AG08396 (cell line): ENCODE results near the gene ADAMTS15.
A peak's percentile ranks its signal among the peaks of the same experiment; 100 is the strongest.
"Not testable (repeated sequence)": the region's sequence is repeated elsewhere in the genome, so short reads cannot be mapped to it uniquely, and the experiment has no call there.

Source experiments
- DNase-seq: peaks from one replicate; pipeline ENCODE4 v3.0.0; 2012; ENCODE audit warnings: low spot score, mixed read lengths

The ADAMTS15 gene

DNA sequence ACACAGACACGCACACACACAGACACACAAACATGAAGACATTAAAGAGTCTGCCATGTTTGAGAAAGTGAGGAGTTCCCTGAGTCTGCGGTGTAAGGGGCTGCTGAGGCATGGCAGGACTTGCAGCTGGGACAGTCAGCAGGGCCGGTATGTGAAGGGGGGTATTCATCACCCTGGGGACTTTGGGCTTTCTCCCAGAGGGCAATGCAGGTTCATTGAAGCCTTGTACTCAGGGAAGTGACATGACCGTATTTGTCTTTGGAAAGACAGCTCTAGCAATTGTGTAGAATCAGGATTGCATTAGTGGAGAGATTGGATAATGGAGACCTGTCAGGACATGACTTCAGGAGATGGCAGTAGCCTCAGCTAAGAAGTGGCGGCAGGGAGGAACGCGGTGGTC, 10.6 kb upstream of the ADAMTS15 start:
- no peak for DNase-seq

DNA sequence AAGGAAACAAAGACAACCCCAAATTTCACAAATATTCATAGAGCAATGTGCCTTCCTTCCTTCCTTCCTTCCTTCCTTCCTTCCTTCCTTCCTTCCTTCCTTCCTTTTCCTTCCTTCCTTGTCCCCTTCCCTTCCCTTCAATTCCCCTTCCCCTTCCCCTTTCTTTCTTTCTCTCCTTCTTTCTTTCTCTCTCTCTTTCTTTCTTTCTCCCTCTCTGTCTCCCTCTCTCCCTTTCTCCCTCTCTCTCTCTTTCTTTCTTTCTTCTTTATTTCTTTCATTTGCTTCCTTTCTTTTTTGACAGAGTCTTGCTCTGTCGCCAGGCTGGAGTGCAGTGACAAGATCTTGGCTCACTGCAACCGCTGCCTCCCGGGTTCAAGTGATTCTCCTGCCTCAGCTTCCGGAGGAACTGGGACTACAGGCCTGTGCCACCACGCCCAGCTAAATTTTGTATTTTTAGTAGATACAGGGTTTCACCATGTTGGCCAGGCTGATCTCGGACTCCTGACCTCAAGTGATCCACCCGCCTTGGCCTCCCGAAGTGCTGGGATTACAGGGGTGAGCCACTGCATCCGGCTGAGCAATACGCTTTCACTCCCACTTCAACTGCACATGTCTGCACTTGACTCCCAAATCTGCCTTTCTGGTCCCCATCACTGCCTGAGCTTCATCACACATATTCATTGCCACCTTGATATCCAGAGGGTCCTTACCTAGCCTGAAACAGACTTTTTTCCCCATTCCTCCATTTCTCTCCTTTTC, 9.9 kb upstream of the ADAMTS15 start:
- not testable (repeated sequence) for DNase-seq

DNA sequence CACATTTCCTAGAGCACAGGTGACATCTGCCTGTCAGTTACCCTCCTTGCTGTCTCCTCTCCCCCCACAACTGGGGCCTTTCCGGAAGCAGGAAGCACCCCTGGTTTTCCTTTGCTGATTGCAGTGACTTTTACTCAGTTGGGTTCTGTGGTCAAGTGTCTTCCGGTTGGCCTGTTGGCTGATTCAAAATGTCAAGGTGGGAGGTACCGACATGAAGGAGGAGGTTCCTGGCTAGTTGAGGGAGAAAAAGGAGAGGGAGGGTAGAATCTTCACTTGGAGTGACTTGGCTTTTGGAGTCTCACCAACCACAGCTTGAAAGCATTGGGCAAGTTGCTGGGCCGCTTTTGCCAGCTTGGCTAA, 9.3 kb upstream of the ADAMTS15 start:
- DNase-seq = no peak

DNA sequence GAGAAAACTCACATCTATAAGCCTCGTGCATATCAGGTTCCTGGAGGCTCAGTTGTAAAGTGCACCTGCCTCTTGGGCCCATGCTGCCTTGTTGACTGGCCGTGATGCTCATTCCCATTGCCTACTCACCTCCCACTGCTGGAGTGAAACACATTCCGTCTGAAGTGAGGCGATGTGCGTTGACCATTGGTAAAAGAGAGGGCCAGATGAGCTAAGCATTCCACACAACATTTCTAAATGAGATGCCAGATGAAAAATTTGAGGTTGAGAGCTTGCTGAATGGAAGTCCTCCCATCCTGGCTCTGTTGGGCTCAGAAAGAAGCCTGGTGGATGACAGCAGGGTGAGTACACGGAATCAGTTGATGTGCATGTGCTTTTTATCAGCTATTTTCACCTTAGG, 8.6 kb upstream of the ADAMTS15 start:
- no peak for DNase-seq

DNA sequence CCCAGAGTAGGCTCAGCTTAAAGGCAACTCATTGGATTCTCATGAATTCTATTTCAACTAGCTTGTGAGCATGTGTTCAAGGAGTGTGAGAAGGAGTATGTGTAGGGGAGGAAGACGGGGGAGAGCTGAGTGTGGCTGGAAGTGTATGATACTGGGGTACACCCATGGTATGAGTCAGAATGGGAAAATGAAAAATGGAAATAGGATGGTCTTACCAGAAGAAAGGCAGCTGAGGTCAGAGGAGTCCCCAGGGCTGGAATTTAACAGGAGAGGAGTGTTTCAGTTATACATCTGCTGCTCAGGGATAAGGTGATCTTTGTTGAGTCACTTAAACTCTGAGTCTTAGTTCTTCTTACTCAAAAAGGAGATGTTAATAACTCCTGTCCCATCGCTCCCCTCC, 6.7 kb upstream of the ADAMTS15 start:
- no peak for DNase-seq

DNA sequence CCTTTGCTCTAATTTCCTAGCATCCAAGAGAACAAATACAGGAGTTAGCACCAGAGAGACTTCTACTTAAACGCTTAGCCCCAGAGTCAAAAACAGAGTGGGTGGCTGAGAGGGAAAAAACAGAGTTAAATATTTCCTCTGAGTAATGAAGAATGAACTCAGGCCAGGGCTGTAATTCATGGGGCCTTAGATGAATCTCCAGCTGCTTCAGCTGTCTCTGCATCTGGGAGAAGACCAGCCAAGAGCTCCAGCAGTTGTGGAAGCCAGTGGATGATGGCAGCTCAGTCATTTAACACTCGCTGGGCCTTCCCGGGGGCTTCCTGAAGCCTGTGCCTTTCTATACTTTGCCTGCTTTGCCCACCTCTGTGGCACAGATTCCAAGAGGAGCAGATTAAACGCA, 5.7 kb upstream of the ADAMTS15 start:
- DNase-seq = no peak

DNA sequence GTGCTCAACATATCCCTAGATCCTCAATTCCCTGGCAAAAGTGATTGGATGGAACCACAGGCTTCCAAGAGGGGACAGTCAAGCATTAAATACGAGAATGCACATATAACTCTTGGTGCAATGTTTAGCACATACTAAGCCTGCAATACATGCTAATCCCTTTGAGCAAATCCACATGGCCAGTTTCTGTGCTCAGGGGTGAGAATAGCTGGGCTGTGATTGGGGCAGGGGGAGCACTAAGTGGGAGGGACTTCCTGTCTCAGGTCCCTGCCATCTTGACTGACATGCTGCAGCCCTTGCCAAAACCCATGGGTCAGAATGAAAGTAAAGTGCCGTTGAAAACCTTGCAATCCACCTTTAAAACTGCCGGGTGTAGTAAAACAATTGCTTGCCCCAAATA, 2.7 kb upstream of the ADAMTS15 start:
- DNase-seq = no peak

DNA sequence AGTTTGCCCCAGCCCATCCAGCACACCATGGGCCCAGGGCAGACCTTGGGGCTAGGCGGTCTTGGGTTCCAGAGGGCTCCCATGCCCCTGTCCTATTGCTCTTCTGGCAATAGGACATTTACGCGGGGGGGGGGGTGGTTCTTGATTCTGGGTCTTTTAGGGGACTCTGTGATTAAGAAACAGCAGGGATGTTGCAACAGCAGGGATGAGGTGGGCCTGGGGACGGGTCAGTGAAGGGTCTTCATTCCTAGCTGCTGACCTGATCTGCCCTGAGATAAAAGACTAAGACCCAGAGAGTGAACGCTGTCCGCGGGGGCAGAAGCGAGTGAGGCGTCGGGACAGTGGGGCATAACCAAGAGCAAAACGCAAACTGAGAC, 418 bp upstream of the ADAMTS15 start:
- no peak for DNase-seq

DNA sequence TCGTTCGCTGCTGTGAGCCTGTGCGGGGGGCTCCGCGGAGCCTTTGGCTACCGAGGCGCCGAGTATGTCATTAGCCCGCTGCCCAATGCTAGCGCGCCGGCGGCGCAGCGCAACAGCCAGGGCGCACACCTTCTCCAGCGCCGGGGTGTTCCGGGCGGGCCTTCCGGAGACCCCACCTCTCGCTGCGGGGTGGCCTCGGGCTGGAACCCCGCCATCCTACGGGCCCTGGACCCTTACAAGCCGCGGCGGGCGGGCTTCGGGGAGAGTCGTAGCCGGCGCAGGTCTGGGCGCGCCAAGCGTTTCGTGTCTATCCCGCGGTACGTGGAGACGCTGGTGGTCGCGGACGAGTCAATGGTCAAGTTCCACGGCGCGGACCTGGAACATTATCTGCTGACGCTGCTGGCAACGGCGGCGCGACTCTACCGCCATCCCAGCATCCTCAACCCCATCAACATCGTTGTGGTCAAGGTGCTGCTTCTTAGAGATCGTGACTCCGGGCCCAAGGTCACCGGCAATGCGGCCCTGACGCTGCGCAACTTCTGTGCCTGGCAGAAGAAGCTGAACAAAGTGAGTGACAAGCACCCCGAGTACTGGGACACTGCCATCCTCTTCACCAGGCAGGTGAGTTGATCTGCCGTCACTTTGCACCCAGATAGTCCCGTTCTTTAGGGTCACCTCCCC, 1.0 kb downstream of the ADAMTS15 start:
- DNase-seq = peak; percentile 54

DNA sequence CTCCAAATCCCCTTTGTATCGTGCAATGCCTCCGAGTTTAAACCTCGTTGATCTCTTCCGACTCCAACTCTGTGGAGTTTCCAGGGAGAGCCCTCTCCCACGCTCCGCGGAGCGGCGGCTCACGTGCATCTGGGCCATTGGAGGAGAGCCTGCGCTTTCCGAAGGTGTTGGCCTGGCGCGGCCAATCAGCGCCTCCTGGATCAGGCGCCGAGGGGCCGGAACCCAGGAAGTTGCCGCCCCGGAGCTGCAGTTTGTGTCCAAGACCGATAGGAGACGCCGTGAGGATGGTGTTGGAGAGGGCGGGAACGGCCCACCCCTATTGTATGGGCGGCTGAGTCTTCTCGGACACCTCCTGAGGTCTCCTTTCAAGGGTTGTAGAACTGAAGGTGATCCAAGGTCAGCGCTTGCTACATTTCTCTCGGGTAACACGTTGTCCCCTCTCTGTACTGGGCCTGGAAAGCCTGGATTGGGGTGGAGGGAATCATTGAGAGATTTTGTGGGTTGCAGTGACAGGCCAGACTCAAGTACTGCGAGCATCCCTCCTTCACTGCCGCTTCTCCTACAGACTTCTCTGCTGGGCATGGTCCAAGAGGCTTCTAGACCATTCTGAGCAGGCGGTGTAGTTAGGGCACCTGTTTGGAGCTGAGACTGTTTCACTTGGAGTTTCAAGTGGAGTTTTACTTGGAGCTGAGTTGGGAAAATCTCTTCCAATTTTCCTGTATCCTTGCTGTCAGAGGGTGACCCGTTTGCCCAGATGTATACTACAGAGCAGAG, 1.7 kb downstream of the ADAMTS15 start:
- DNase-seq = peak; percentile 86

DNA sequence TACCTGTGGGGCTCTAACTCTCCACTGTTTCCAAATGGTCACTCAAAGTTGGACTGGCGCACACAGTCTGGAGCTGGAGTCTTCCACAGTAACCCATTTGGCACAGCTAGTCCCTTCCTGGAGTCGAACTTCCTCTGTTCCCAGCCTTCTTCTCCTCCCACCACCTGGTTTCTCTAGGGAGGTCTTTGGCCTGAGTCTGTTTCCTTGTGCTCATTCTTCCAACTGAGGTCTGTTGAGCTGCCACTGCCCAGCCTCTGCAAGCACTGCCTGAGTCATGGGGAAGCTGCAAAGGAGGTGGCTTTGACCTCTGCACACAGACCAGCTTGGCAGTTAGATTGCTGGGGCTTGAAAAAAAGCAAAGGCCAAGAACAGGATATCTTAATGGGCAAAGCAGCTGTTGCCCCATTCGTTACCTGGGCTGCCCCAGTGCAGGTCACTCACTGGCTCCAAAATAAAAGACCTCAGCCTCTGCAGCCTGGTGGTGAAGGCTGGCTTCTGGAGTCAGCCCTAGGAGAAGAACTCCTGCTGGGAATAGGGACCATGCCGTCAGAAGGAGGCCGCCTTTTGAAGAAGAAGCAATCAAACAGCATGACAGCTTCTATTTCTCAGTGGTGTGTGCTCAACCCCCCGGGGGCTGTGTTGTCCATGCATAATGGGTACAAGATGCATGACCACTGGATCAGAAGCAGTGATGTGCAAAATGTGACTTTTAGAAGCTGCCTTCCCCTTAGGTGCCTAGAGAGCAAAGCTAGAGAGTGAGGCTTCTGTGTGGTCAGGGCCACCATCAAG, 3.0 kb downstream of the ADAMTS15 start:
- DNase-seq = peak; percentile 51

DNA sequence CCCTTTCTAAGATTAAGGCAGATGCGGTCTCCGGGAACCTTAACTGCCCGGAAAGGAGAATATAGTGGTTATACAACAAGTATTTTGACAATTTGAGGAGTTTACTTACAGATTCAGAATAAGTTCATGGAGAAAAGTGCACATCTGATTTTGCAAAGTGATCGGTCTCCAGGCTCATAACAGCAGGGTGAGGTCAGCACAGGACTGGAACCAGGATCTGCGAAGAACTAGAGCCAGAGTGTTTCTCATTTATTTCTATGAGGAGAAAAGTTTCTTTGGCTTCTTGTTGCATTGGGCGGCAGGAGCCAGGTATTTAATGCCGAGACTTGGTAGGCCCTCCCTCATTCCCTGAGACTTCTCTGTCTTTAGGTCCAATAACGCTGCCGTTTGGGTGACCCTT, 3.7 kb downstream of the ADAMTS15 start:
- no peak for DNase-seq

DNA sequence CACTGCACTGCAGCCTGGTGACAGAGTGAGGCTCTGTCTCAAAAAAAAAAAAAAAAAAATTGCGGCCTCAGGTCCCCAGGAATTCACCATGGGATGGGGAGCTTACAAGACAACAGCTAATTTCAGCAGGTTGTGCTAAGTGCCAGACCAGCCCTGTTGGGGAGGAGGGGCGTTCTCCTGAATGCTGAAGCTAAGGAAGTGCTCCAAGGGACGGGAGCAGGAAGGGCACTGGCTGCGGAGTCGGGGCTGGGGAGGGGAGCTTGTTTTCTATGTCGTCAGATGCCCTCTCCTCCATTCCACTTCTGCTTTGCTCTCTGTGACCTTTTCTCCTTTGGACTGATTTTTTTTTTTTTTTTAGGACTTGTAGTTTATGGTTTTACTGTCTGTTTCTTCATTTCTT, 4.5 kb downstream of the ADAMTS15 start:
- DNase-seq = no peak

DNA sequence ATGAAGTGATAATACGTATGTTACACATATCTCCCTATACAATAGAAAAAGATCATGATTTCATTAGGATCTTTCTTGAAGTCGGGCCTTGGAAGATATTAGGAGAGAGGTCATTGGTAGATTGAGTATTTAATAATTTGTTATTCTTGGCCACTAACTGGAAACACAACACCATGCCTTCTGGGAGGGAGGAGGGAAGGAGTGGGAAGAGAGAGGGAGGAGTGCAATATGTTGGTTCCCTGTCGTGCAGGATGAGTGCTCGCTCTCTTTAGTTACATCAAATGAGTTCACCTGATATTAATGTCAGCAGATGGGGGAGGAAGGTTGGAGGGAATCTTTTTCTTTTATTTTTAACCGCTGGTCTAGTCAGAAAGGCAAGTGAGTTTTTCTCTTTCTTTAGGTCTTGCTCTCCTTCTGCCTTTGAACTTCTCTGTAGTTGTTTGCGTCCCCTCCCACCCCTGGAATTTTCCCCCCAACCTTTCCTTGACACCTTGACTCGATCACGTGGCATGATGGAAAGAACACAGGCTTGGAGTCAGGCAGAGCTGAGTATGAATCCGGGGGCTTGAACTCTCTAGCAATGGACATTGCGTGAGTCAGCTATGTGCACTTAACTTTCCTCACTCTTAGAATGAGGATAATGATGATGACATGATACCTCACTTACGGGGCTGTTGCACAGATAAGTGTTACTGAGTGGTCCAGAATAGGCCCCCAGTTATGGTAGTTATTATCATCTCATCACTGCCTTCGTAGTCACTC, 6.2 kb downstream of the ADAMTS15 start:
- no peak for DNase-seq

DNA sequence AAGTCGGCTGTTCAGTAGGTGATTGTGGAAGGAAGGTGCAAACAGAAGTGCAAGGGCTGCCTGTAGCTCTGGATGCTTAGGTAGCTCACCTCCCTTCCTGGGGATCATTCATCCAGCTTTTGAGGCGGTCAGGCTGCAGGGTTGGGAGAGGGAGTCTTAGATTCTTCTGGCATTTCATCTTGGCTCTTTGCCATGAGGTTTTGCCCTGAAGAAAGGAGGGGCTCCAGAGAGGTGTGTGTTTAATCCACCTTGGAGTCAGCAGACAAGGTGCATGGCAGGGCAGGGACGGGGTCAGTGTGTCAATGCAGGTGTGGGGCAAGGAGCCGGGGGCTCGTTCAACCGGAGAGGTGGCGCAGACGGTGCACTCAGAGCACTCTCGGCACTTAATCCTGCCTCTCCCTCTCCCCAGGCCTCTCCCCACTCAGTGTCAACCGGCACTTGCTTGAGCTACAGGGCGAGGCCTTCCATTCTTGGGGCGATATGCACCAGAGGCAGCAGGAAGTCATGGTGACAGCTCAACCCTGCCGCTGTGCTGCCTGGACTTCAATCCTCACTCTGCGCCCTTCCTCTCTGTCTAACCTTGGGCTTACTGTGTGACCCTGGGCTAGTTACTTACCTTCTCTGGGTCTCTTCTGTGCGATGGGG, 7.2 kb downstream of the ADAMTS15 start:
- DNase-seq = no peak

DNA sequence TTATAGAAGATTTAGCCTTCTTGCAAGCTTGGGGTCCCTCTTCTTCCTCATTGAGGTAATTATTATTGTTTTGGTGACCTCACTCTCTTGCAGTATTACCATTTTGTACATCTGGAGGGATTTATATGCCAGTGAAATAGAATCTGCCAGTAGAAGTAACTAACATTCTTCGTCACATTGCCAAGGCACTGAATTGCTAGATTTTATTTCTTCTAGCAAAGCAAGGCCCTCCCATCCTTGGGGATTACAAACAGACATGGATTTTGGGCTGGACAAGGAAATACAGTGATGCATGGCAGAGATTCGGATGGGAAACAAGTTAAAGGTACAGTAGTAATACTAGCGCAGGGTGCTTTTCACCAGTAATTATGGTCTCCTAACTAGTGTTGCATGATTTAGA, 7.8 kb downstream of the ADAMTS15 start:
- no peak for DNase-seq

DNA sequence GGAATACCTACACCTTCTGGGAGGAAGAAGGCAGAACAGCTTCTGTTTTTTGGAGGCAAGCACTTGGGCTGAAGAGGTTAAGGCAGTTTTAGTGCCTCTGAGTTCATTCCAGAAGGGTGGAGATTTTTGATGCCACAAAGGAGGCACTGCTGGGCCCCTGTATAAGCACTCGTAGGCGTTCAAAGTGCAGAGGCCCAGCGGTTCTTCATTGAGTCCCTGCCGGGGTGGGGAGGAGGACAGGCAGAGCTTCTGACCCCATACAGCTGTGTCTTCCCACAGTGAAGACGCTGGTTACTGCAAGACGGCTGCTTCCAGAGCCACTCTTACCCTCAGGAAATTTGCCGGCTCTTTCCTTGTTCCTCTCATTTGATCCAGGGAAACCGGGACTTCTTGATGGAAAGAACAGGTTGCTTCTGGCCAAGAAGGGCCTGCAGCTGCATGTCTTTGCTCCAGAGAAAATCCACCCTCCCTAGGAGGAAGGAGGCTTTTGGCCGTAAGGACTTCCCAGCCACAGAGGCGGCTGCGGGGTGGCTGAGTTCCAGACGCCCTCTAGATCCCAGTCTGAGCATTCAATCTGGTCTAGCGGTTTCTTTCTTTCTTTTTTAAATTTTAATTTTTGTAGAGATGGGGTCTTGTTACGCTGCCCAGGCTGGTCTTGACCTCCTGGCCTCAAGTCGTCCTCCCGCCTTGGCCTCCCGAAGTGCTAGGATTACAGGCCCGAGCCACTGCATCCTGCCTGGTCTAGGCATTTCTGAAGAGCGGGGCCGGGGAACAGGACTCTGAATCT, 9.4 kb downstream of the ADAMTS15 start:
- DNase-seq = no peak

DNA sequence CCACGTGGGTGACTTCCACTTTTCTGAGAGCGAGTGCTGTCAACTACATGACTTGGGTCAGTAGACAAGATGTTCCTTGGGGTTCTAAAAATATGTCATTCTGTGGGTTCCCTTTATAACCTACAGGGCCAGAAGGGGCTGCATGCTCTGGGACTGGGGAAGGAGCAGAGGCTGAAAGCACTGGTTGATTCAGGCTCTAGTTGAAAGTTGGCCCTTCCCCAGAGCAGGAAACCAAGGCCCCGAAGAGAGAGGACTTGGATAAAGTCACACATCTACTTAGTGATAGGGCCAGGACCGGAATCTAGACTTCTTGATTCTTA, 9.9 kb downstream of the ADAMTS15 start:
- DNase-seq = no peak

DNA sequence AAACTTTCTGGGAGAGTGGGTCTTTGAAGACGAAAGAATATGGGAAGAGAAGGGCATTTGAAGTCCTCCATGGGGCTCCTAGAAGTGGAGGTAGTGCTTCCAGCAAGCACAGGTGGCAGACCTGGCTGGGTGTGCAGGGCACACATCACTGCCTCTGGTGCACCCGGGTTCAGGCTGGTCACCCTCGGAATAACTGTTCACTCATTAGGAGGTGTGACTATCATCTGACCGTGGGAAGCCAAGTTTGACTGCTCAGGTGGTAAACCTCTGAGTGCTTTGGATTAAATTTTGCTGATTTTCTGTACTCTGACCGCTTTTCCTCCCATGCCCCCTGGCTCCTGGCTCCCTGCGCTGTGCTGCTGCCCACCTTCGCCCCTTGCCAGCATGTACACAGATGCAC, 11.1 kb downstream of the ADAMTS15 start:
- DNase-seq = no peak

DNA sequence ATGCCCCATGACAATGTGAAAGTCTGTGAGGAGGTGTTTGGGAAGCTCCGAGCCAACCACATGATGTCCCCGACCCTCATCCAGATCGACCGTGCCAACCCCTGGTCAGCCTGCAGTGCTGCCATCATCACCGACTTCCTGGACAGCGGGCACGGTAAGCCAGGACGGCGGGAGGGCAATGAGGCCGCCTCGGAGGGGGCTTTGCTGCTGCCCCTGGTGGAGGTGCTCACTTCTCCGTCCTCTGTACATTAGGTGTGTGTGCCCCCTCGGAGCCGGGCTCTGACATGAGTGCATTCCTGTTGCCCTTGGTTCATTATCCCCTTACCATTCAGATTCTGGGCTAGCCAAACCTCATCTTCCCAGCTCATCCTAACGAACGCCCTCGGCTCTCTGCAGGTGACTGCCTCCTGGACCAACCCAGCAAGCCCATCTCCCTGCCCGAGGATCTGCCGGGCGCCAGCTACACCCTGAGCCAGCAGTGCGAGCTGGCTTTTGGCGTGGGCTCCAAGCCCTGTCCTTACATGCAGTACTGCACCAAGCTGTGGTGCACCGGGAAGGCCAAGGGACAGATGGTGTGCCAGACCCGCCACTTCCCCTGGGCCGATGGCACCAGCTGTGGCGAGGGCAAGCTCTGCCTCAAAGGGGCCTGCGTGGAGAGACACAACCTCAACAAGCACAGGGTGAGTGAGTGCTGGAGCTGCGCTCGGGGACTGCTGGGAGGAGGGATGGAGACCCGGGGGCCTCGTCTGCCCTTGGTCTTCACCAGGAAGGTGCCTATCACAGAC, 13.8 kb downstream of the ADAMTS15 start:
- no peak for DNase-seq
